LHCN-M2 (cell line): ENCODE results near the gene PCED1A. TPM values are rescaled to one million over a fixed set of nuclear protein-coding genes. Genes with fewer than 3 reads are reported as not detected.

ENCODE experiments used
- DNase-seq: peaks from one replicate; pipeline ENCODE4 v3.0.0-alpha.2; 2012; ENCODE audit warnings: low read depth
- total RNA-seq: library from RNA; depleted of rRNA; stranded (reverse); fragments of >200 nt; gene quantifications from 2 replicates; pipeline ENCODE4 v1.2.3, GENCODE V29; 2014

The PCED1A gene
- total RNA-seq, 1 experiment from 2014 or later, result 28.0 TPM

- DNase-seq, result no peak
These were observed 35.4 kb downstream of the PCED1A start for GRCh38 chr20:2804852-2805688.

GRCh38 chr20:2804041-2804828 is 36.2 kb downstream of the PCED1A start:
- DNase-seq, result no peak

GRCh38 chr20:2801286-2801728 is 39.1 kb downstream of the PCED1A start:
- DNase-seq, result no peak

- DNase-seq, result no peak
These were observed 39.8 kb downstream of the PCED1A start, which contains the start of gene CPXM1 for GRCh38 chr20:2800521-2801285. Gene CPXM1 (minus strand): TSS chr20:2800627. CDS start chr20:2800572, 55 bp downstream.

GRCh38 chr20:2799688-2800520 is 40.6 kb downstream of the PCED1A start:
- no peak for DNase-seq

GRCh38 chr20:2799271-2799670 is 41.2 kb downstream of the PCED1A start:
- no peak for DNase-seq

GRCh38 chr20:2798814-2799213 is 41.6 kb downstream of the PCED1A start:
- DNase-seq, result no peak

- no peak for DNase-seq
These were observed 42.2 kb downstream of the PCED1A start for GRCh38 chr20:2798095-2798805.

GRCh38 chr20:2797136-2797983 is 43.1 kb downstream of the PCED1A start:
- no peak for DNase-seq

GRCh38 chr20:2796011-2796660 is 44.3 kb downstream of the PCED1A start:
- DNase-seq, result no peak

- no peak for DNase-seq
These were observed 45.0 kb downstream of the PCED1A start for GRCh38 chr20:2795451-2795850.

- DNase-seq, result no peak
These were observed 45.5 kb downstream of the PCED1A start for GRCh38 chr20:2794866-2795447.

- DNase-seq, result no peak
These were observed 46.2 kb downstream of the PCED1A start for GRCh38 chr20:2794202-2794748.

GRCh38 chr20:2793471-2793870 is 47.0 kb downstream of the PCED1A start:
- no peak for DNase-seq
